Measurements from ENCODE around the gene C10orf95. TPM values are rescaled to one million over a fixed set of nuclear protein-coding genes. Genes with fewer than 3 reads are reported as not detected.

C10orf95 gene
- total and polyA plus RNA-seq, 2 of the 13 experiments (the other 11 are each of a cell fraction or from before 2014, with no cell fraction given), result 0.05 to 0.07 TPM

- H3K9ac ChIP-seq (ENCODE audit: insufficient read depth, low read depth, low read length), result no peak overlapping the region
- FAIRE-seq (no peak), DNase-seq (ENCODE audit: low spot score) (no peak), ATAC-seq (no peak)
- in situ Hi-C loops (cut with HindIII; ENCODE audit: extremely low pct_ligation_motif_present, low pct_unique_long_range_greater_than_20kb) (no loop called here), intact Hi-C loops (cut with micrococcal nuclease; ENCODE audit: unreplicated experiment) (no loop called here)
- H3K27ac ChIP-seq (ENCODE audit: extremely low read length, insufficient read depth, low read length), result peak overlapping the region; percentile 33
- H3K4me2 ChIP-seq (ENCODE audit: low read depth, low read length), result peak overlapping the region; percentile 48; the same call in 1 of the 2 replicates
- 24% methylated on average over 4 of the region's 4 CpGs for WGBS (ENCODE audit: low lambda C conversion rate)
- H3K4me3 ChIP-seq (replicated peaks in 1 of 3; ENCODE audit: insufficient read depth in 1 of 3, low read depth in 2 of 3, low read length in 3 of 3), result no peak overlapping the region
- no peak overlapping the region for H2AFZ ChIP-seq (ENCODE audit: low read length)
- no peaks in the 10 kb centered on the region for H3K9me3 ChIP-seq (ENCODE audit: low read length)
- no peaks in the 10 kb centered on the region for H4K20me1 ChIP-seq (ENCODE audit: insufficient read depth, low read length)
- BruUV-seq (replicated peaks), result no TSS peak
- peaks cover 51% of the 10 kb centered on the region for H3K4me1 ChIP-seq (ENCODE audit: insufficient read depth, low read length)
- ChIA-PET POLR2A (interaction anchor here (1.1 to 1.9 kb wide), 2 partner anchors 8 to 18 kb away, joined by 4 to 8 read pairs; no protein-coding TSS in a partner anchor), CTCF (ENCODE audit: low intra/inter-chr PET ratio, low total read pairs) (no interaction called here)
- 0 out of 5 replicates have a peak, but pooled peaks cover 0 to 1% of the 10 kb centered on the region in 2 experiments for H3K36me3 ChIP-seq (replicated peaks in 1 of 2; ENCODE audit: control insufficient read depth in 1 of 2, insufficient read depth in 2 of 2, low read length in 2 of 2)
- no peaks in the 10 kb centered on the region for H3K27me3 ChIP-seq (ENCODE audit: control insufficient read depth in 1 of 2, insufficient read depth in 2 of 2, low read length in 2 of 2)
- no peaks in the 10 kb centered on the region for H3K79me2 ChIP-seq (ENCODE audit: insufficient read depth, low read length)
- TF ChIP-seq HNF4A (CRISPR knock-in tag; IDR thresholded peaks at IDR 0.05) (peak; percentile 22; the same call in 1 of the 2 replicates), ZNF598 (CRISPR knock-in tag; IDR thresholded peaks at IDR 0.05; ENCODE audit: borderline replicate concordance) (no peak), ZNF143 (CRISPR knock-in tag; IDR thresholded peaks at IDR 0.05) (no peak), FOXA3 (CRISPR knock-in tag; IDR thresholded peaks at IDR 0.05) (no peak), NCOR1 (IDR thresholded peaks at IDR 0.05; ENCODE audit: borderline replicate concordance, low read length) (0 out of 2 replicates have a peak, but pooled peaks have one; percentile 40), DNMT3B (CRISPR knock-in tag; conservative IDR thresholded peaks at IDR 0.05) (no peak), PHF20 (CRISPR knock-in tag; IDR thresholded peaks at IDR 0.05) (no peak), SRSF9 (IDR thresholded peaks at IDR 0.05; ENCODE audit: borderline replicate concordance, insufficient read depth, low read depth, low read length, poor library complexity, severe bottlenecking) (no peak), KLF16 (CRISPR knock-in tag; IDR thresholded peaks at IDR 0.05) (no peak), HINFP (CRISPR knock-in tag; IDR thresholded peaks at IDR 0.05; ENCODE audit: low read depth) (no peak), FOXP4 (CRISPR knock-in tag; IDR thresholded peaks at IDR 0.05) (no peak), HNF4G (IDR thresholded peaks at IDR 0.05; ENCODE audit: borderline replicate concordance, low read depth, low read length) (0 out of 2 replicates have a peak, but pooled peaks have one; percentile 8), HNF4G (CRISPR knock-in tag; IDR thresholded peaks at IDR 0.05; ENCODE audit: borderline replicate concordance, low read depth) (no peak), ZNF337 (CRISPR knock-in tag; IDR thresholded peaks at IDR 0.05; ENCODE audit: borderline replicate concordance, low read depth) (no peak), PHB2 (IDR thresholded peaks at IDR 0.05; ENCODE audit: partially characterized antibody) (no peak), ZSCAN25 (CRISPR knock-in tag; IDR thresholded peaks at IDR 0.05) (no peak)
These were observed 7.3 kb upstream of the C10orf95 start for GRCh38 chr10:102458656-102459055.
